HEK293T (cell line): ENCODE data around the gene DACH1.

Experiments used
- ARNT ChIP-seq: fragments of 450-650 bp; IDR thresholded peaks from 2 replicates; pipeline ENCODE4 v1.6.1; 2017; ENCODE audit warnings: mild to moderate bottlenecking
- CTBP1 ChIP-seq: fragments of 450-650 bp; IDR thresholded peaks from 2 replicates; pipeline ENCODE4 v1.6.1; 2016; ENCODE audit warnings: borderline replicate concordance
- L3MBTL2 ChIP-seq: fragments of 450-650 bp; conservative IDR thresholded peaks from 2 replicates; pipeline ENCODE4 v1.6.1; 2016; ENCODE audit warnings: mild to moderate bottlenecking
- SP1 ChIP-seq: fragments of 450-650 bp; IDR thresholded peaks from 2 replicates; pipeline ENCODE4 v1.6.1; 2017
- SUZ12 ChIP-seq: fragments of 450-650 bp; IDR thresholded peaks from 2 replicates; pipeline ENCODE4 v1.6.1; 2016; ENCODE audit warnings: mild to moderate bottlenecking
- TARDBP ChIP-seq: fragments of 450-650 bp; IDR thresholded peaks from 2 replicates; pipeline ENCODE4 v1.6.1; 2016
- TF ChIP-seq, protein P1 (sequence below): fragments of 450-650 bp; IDR thresholded peaks from 2 replicates; pipeline ENCODE4 v1.6.1; 2016

DNA sequence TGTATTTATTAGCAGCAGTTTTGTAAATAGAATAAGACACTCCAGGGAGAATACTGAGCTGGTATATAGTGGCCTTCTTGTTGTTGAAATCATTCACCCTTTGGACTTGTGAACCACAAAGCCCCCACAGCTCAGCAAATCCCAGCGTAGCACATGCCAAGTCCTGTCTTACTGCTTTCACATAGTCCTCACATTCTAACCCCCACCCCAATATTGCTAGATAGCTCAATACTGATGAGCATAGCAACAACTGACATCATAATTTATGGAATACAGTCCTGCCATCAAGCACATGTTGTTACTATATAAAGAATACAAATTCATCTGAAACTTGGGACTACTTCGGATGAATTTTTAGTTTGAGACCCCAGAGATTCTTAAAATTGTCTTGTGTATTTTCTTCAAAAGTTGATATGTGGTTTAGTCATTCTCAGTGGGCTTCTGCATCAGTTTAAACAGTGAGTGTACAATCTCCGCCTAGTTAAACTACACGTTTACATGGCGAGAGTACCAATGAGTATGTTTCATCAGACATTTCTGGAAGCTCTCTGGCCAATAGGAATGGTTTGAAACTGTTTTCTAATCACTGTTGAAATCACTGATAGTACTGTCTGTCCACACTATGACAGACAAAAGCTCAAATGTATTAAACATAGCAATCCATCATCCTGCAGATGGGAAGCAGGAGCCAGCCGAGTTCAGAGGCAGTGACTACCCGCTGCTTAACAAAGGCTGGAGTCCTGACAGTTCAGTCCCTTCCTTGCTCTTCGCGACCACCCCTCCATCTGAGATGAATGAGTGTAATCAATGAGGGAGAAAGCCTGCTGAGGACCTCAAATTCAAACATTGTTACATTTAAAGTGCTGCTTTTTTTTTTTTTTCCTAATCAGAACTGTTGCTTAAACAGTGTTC lies 15.2 kb downstream of the DACH1 start:
- TF ChIP-seq SUZ12: no peak
- TF ChIP-seq, protein P1, sequence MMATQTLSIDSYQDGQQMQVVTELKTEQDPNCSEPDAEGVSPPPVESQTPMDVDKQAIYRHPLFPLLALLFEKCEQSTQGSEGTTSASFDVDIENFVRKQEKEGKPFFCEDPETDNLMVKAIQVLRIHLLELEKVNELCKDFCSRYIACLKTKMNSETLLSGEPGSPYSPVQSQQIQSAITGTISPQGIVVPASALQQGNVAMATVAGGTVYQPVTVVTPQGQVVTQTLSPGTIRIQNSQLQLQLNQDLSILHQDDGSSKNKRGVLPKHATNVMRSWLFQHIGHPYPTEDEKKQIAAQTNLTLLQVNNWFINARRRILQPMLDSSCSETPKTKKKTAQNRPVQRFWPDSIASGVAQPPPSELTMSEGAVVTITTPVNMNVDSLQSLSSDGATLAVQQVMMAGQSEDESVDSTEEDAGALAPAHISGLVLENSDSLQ: no peak
- TF ChIP-seq ARNT: no peak
- no peak for TF ChIP-seq SP1
- no peak for TF ChIP-seq L3MBTL2
- no peak for TF ChIP-seq TARDBP
- TF ChIP-seq CTBP1: no peak
